Neuron (in vitro differentiated cells): ENCODE data around the gene B4GALT3.

ENCODE experiments used
- H2AFZ ChIP-seq: one replicate; pipeline ENCODE4 v1.6.1; 2013; ENCODE audit warnings: low read depth, mild to moderate bottlenecking, inconsistent platforms, low read length, moderate library complexity
- H3K27me3 ChIP-seq: one replicate; pipeline ENCODE4 v1.6.1; 2013; ENCODE audit warnings: low read length; ENCODE audit not compliant: insufficient read depth
- H3K36me3 ChIP-seq: one replicate; pipeline ENCODE4 v1.6.1; 2013; ENCODE audit warnings: low read length; ENCODE audit not compliant: insufficient read depth
- H3K4me1 ChIP-seq: one replicate; pipeline ENCODE4 v1.6.1; 2013; ENCODE audit warnings: low read length; ENCODE audit not compliant: insufficient read depth
- H3K4me3 ChIP-seq: 2 replicates; pipeline ENCODE4 v1.5.1; 2013; ENCODE audit warnings: mild to moderate bottlenecking, low read length, moderate library complexity
- H3K9me3 ChIP-seq: one replicate; pipeline ENCODE4 v1.6.1; 2013; ENCODE audit warnings: low read length

Gene B4GALT3

DNA sequence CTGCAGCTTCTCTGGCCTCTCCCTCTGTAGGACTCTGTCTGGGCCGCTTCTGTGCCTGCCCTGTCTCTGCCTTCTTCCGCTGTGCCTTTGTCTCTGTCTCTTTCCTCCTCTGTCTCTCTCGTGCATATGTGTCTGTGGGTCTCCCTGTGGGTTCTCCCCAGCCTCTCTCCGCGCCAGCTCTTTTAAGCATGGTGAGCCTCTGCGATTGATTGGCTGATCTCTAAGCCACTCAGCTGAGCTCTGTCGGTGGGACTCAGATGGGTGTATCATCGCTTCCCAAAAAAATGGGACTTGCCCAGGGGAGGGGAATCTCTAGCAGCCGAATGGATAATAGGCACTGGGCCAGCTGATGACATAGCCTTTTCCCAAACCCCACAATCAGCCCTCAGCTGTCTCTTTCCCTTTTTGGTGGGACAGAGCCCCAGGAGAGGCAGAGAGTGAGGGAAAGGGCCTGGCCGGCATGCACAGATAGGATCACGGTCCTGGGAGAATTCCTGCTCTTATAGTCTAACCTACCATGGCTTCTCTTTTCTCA, 21.7 kb upstream of the B4GALT3 start, which contains the start of gene ADAMTS4:
TSS of gene ADAMTS4 (minus strand) at position 158 of the 535 bp plus-strand sequence. CDS start 427 bp downstream, outside the sequence.
- peaks cover 6% of the 10 kb centered on the region for H3K36me3 ChIP-seq
- peaks cover 26% of the 10 kb centered on the region for H3K4me1 ChIP-seq
- H3K27me3 ChIP-seq, result no peaks in the 10 kb centered on the region
- H2AFZ ChIP-seq, result no peak within 1 kb of the TSS
- H3K9me3 ChIP-seq, result no peaks in the 10 kb centered on the region
- H3K4me3 ChIP-seq, result no peak within 1 kb of the TSS

DNA sequence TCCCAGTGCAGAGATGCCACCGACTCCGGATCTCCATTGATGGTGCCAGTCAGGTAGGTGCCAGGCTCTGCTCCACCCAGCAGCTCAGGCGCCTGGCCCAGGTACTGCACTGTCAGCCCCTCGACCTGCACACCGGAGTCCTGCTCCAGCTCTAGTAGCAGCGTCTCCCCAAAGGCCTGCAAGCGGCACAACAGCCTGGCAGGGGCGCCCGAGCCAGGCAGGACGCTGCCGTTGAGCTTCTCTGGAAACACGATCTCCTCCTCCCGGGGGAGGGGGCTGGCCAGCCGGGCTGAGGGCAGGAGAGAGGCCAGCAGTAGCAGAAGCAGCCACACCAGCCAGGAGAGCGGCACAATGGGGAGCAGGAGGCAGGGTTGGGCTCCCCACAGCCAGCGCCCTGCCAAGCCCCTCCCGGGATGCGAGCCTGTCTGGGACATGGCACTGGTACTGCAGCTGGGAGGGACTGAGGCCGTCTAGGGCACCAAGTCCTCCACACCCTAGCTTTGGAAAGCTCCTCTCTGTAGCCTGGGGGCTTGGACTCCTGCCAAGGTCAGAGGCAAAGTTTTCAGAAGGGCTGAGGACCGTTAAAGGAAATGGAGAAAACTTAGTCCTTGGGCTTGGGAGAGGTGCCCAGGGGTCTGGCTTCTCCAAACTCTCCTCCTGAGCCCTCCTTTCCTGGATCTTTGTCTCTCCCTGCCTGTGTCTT, 21.0 kb upstream of the B4GALT3 start:
- peaks cover under 1% of the 10 kb centered on the region for H3K36me3 ChIP-seq
- H3K27me3 ChIP-seq, result no peaks in the 10 kb centered on the region
- H3K4me3 ChIP-seq, result no peak overlapping the region
- H2AFZ ChIP-seq, result no peak overlapping the region
- H3K4me1 ChIP-seq, result peaks cover 26% of the 10 kb centered on the region
- H3K9me3 ChIP-seq, result no peaks in the 10 kb centered on the region

DNA sequence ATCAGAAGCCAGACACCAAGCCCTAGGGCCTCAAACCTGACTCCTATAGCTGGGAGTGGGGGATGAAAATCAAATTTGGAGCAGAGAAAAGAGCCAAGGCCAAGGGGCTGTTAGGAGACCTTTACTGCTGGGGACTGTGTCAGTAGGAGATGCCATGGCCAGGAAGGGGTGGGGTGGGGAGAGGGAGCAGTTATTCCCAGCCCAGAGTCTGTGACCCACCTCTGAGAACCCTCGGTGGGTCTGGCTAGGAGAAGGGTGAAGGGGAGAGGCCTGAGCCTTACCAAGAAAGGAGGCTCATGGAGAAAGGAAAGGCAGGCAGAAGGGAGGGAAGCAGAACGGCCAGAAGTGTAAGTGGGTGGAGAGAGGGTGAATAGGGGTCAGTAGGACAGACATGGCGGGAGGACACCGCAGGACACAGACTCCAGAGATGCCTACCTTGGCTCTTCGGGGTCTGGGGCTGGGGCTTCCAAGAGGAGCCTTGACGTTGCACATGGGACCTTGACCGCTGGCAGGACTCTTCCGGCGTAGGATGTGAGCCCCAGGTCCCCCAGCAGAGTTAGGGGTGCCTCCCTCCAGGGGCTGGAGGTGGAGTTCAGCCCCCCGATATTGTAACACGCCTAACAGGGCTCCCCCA, 20.4 kb upstream of the B4GALT3 start:
- Histone ChIP-seq H3K4me1 (peaks cover 31% of the 10 kb centered on the region), H3K36me3 (no peaks in the 10 kb centered on the region)

DNA sequence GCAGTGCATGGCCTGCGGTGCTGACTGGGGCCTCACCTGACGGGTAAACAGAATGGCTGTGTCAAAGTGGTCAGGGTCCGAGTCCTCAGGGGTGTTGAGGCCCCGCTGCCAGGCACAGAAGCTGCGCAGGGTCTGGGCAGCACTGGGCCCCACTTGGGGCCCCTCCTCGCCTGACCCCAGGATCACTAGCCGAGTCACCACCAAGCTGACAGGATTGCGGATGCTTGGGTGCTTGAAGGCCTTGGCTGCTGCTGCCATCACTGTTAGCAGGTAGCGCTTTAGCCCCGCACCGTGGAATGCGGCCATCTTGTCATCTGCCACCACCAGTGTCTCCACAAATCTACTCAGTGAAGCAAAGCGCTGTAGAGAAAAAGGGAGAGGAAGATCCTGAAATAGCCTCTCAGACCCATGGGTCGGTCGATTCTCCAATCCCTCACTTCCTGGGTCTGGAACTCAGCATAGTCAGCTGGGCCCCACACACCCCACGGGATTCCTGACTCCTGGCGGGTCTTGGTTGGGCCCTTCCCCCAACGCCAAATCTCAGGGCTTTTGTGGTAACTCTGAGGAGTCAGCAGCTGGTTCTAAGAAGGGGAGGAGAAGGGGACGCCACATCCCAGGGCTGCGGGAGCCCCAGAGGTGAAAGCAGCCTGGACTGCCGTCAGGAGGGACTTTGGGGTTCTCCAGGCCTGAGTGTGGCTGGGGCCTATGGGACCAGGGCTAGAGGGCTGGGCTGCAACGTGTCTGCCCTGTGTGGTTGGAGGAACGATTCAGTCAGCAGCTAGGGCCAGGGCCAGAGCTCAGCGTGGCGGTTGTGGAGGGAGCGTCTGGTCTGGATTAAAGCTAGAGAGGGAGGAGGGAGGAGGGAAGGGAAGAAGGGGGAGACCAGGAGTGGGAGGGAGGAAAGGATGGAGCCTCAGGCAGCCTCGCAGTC, 19.5 kb upstream of the B4GALT3 start:
- no peaks in the 10 kb centered on the region for H3K27me3 ChIP-seq
- no peak overlapping the region for H3K4me3 ChIP-seq
- H3K9me3 ChIP-seq, result no peaks in the 10 kb centered on the region
- peaks cover 30% of the 10 kb centered on the region for H3K4me1 ChIP-seq
- no peak overlapping the region for H2AFZ ChIP-seq
- no peaks in the 10 kb centered on the region for H3K36me3 ChIP-seq

More for the DNA sequence above, 20.4 kb upstream of the B4GALT3 start:
- H2AFZ ChIP-seq, result no peak overlapping the region
- H3K4me3 ChIP-seq, result no peak overlapping the region
- H3K9me3 ChIP-seq, result no peaks in the 10 kb centered on the region
- H3K27me3 ChIP-seq, result no peaks in the 10 kb centered on the region

DNA sequence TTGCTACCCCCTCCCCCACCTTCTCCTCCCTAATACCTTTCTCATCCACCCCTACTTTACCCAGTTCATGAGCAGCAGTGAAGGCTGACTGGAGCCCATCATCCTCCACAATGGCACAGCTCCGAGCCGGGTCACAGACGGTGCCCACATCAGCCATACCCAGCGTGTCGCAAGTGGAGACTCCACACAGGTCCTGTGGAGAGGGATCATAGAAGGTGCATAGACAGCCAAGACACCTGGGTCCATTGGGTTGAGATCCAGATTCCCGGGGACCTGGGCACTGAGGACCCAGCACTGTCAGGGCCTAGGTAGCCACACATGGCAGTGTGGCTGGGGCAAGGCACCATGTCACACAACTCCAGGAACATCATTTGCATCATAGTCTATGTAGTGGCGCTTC, 18.8 kb upstream of the B4GALT3 start:
- peaks cover 24% of the 10 kb centered on the region for H3K4me1 ChIP-seq
- no peak overlapping the region for H3K4me3 ChIP-seq

DNA sequence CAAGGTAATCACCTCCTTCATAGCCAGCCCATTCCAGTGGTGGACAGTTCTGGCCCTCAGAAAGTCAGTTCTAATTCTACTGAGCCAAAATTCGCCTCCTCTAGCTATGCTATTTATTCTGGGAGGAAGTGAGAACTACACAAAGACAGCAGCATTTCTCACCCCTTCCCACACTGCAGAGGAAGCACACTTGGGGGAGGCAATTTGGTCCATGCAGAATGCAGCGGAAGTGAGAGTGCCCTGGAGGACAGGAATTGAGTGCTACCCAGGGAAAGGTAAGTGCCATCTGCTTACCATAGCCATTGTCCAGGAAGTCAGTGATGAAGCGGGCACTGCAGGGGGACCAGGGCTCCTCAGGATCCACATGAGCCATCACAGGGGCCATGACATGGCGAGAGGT, 17.9 kb upstream of the B4GALT3 start:
- Histone ChIP-seq H3K4me1 (peaks cover 18% of the 10 kb centered on the region), H3K27me3 (no peaks in the 10 kb centered on the region), H3K4me3 (no peak overlapping the region), H2AFZ (no peak overlapping the region), H3K9me3 (no peaks in the 10 kb centered on the region), H3K36me3 (no peaks in the 10 kb centered on the region)

More for the DNA sequence above, 18.8 kb upstream of the B4GALT3 start:
- no peaks in the 10 kb centered on the region for H3K27me3 ChIP-seq
- no peaks in the 10 kb centered on the region for H3K36me3 ChIP-seq
- H3K9me3 ChIP-seq, result no peaks in the 10 kb centered on the region
- H2AFZ ChIP-seq, result no peak overlapping the region

DNA sequence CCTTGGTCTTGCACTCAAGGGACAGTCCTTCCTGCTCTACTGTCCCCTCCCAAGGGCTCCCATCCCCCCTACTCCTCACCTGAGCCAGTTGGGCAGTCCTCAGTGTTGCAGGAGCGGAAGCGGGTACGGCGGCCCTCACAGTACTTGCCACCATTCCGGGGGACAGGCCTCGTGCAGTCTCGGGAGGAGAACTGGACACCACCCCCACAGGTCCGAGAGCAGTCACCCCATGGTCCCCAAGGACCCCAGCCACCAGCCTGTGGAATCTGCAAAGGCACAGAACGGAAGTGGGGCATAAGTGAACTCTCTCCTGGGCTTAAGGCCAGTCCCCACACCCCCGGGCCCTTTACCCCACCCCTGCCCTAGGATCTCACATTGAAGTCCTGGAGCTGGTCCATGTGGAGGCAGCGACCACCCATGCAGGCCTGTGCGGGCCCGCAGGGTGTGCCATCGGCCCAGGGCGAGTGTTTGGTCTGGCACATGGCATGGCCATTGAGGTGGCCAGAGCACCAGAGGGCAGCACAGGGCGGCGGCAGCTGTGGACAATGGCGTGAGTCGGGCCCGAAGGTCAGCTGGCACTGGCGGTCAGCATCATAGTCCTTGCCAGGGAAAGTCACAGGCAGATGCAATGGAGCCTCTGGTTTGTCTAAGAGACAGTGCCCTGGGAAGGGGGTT, 16.4 kb upstream of the B4GALT3 start:
- Histone ChIP-seq H2AFZ (no peak overlapping the region), H3K36me3 (no peaks in the 10 kb centered on the region), H3K4me1 (peaks cover 14% of the 10 kb centered on the region)

DNA sequence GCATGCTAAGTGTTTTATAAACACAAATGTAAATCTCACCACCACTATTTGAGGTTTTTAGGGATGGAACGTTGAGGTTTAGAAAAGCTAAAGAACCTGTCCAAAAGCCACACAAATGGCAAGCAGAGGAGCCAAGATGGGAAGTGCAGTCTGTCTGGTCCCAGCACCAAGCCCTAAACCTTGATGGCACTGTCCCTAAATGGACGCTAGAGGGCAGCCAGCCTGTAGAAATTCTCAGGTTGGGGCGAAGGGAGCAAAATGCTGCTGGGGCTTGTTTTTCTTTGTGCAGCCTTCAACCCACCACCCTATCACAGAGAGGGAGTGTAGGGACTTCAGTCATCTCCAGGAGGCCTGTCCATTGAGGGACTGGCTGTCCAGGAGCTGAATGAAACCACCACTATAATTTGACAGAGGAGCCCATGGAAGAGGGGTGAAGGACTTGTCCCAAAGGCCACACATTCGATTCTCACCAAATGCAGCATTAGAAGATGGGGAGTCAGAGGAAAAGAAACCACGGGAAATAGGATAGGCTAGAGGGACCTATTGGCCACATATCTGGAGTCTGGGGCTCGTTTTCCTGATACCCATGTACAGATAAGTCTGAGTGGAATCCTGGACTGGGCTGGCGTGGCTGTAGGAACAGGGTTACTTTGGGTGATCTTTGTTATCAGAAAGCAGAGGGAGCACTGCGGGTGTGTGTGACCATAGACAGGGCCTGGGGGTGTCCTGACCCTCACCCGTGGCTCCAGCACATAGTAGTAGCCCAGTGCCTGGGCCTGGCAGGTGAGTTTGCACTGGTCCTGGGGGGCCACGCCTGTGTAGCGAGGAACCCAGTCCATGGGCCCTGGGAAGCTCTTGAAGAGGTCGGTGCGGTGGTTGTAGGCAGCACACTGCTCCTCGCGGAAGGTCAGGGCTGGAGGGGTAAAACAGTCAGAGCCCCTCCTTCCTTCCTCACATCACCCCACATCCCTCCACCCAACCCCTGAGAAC, 15.5 kb upstream of the B4GALT3 start:
- Histone ChIP-seq H3K4me3 (no peak overlapping the region), H3K36me3 (no peaks in the 10 kb centered on the region), H3K9me3 (no peaks in the 10 kb centered on the region), H3K4me1 (peaks cover 10% of the 10 kb centered on the region), H2AFZ (no peak overlapping the region), H3K27me3 (no peaks in the 10 kb centered on the region)

More for the DNA sequence above, 16.4 kb upstream of the B4GALT3 start:
- Histone ChIP-seq H3K4me3 (no peak overlapping the region), H3K9me3 (no peaks in the 10 kb centered on the region), H3K27me3 (no peaks in the 10 kb centered on the region)

DNA sequence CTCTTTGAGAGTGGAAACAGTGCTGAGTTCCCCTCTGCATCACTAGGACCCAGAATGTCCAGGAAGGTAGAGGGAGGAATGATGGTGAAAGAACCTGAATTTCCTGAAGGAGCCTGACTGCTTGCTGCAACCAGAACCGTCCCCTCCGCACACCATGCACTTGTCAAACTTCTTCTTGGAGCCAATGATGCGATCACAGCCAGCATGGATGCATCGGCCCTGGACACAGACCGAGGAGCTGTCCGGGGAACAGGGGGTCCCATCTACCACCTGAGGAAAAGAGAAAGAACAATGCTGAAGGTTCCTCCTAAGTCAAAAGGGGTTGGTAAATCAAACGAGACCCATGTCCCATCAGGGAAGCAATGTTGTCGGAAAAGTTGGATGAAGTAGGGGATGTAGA, 14.7 kb upstream of the B4GALT3 start:
- H3K27me3 ChIP-seq, result no peaks in the 10 kb centered on the region
- no peak overlapping the region for H3K4me3 ChIP-seq
- H2AFZ ChIP-seq, result no peak overlapping the region
- H3K4me1 ChIP-seq, result peaks cover 10% of the 10 kb centered on the region
- no peaks in the 10 kb centered on the region for H3K9me3 ChIP-seq
- H3K36me3 ChIP-seq, result no peaks in the 10 kb centered on the region

DNA sequence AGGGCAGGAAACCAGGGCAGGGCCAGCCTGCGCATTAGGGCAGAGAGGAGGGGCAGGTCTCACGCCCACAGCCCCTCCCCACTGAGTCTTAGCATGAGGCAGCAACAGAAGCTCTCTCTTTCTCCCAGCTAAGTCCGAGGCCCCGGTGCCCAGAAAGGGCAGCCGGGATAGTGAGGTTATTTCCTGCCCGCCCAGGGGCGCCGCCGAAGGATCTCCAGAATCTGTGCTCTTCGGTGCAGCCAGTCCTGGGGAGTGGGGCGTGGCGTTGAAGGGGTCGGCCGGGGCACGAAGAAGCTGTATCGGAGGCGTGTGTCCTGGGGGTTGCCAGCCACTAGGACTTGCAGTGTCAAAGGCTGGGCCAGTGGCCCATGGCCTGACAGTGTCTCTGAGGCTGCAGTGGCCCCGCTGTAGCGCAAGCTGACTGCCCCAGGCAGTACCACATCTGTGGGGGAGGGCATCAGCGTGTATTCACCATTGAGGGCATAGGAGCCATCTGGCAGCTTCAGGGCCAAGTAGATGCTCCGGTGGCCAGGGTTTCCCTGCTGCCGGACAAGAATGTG, 13.7 kb upstream of the B4GALT3 start:
- Histone ChIP-seq H3K27me3 (no peaks in the 10 kb centered on the region), H3K9me3 (no peaks in the 10 kb centered on the region), H3K4me1 (peaks cover 10% of the 10 kb centered on the region), H3K36me3 (no peaks in the 10 kb centered on the region), H2AFZ (no peak overlapping the region), H3K4me3 (no peak overlapping the region)

DNA sequence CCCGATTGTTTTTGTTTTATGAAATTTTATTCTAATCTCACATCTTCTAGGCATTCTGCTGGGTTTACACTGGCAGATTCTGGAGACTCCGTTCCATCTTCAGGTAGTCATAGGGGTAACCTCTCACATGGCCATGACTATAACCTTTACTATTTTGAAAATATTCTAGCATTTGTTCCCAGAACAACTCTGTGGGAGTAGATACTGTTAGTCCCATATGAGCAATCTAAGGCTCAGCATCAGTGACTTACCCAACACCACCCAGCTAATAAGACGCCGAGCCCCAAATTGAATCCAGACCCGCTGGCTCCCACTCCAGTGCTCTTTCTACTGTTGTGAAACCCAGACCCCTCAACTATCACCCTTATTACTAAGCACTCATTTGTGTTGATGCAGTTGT, 11.7 kb upstream of the B4GALT3 start:
- Histone ChIP-seq H3K9me3 (no peaks in the 10 kb centered on the region), H3K27me3 (no peaks in the 10 kb centered on the region), H3K4me3 (no peak overlapping the region), H3K4me1 (peaks cover 10% of the 10 kb centered on the region), H2AFZ (no peak overlapping the region), H3K36me3 (no peaks in the 10 kb centered on the region)
